Measurements from ENCODE around the gene RPLP2.

RPLP2 gene

GRCh38 chr11:842370-843002 is 32.7 kb downstream of the RPLP2 start, which contains the start of the genes POLR2L and TSPAN4 (continued):
- TF ChIP-seq, protein P1, sequence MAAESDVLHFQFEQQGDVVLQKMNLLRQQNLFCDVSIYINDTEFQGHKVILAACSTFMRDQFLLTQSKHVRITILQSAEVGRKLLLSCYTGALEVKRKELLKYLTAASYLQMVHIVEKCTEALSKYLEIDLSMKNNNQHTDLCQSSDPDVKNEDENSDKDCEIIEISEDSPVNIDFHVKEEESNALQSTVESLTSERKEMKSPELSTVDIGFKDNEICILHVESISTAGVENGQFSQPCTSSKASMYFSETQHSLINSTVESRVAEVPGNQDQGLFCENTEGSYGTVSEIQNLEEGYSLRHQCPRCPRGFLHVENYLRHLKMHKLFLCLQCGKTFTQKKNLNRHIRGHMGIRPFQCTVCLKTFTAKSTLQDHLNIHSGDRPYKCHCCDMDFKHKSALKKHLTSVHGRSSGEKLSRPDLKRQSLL (tag by site-specific recombination; IDR thresholded peaks at IDR 0.05) = peak; percentile 32; the same call in 1 of the 2 replicates
- TF ChIP-seq ZNF529 (tag by site-specific recombination; IDR thresholded peaks at IDR 0.05; ENCODE audit: insufficient replicate concordance) = no peak
- no peak for TF ChIP-seq ZNF202 (tag by site-specific recombination; IDR thresholded peaks at IDR 0.05; ENCODE audit: borderline replicate concordance)
- TF ChIP-seq ZNF621 (tag by site-specific recombination; IDR thresholded peaks at IDR 0.05) = no peak
- peak; percentile 71; the same call in 1 of the 2 replicates for TF ChIP-seq KLF10 (tag by site-specific recombination; IDR thresholded peaks at IDR 0.05)
- peak; percentile 54; the same call in 1 of the 2 replicates for TF ChIP-seq YY2 (tag by site-specific recombination; IDR thresholded peaks at IDR 0.05)
- TF ChIP-seq GLIS1 (tag by site-specific recombination; IDR thresholded peaks at IDR 0.05) = peak; percentile 27; the same call in 1 of the 2 replicates
- no peak for TF ChIP-seq SP7 (tag by site-specific recombination; IDR thresholded peaks at IDR 0.05)
- TF ChIP-seq ZNF449 (tag by site-specific recombination; IDR thresholded peaks at IDR 0.05) = no peak
- TF ChIP-seq, protein P2, sequence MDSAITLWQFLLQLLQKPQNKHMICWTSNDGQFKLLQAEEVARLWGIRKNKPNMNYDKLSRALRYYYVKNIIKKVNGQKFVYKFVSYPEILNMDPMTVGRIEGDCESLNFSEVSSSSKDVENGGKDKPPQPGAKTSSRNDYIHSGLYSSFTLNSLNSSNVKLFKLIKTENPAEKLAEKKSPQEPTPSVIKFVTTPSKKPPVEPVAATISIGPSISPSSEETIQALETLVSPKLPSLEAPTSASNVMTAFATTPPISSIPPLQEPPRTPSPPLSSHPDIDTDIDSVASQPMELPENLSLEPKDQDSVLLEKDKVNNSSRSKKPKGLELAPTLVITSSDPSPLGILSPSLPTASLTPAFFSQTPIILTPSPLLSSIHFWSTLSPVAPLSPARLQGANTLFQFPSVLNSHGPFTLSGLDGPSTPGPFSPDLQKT (IDR thresholded peaks at IDR 0.05; ENCODE audit: borderline replicate concordance, low read depth, low read length) = no peak
- TF ChIP-seq SCRT1 (tag by site-specific recombination; IDR thresholded peaks at IDR 0.05; ENCODE audit: borderline replicate concordance) = peak; percentile 51; the same call in 1 of the 2 replicates
- TF ChIP-seq ZSCAN30 (tag by site-specific recombination; IDR thresholded peaks at IDR 0.05) = peak; percentile 42; the same call in 1 of the 2 replicates
- no peak for TF ChIP-seq ZBTB17 (tag by site-specific recombination; IDR thresholded peaks at IDR 0.05)
- TF ChIP-seq GLIS2 (tag by site-specific recombination; IDR thresholded peaks at IDR 0.05) = no peak
- TF ChIP-seq ZFP37 (tag by site-specific recombination; IDR thresholded peaks at IDR 0.05) = no peak
- TF ChIP-seq ZNF530 (tag by site-specific recombination; IDR thresholded peaks at IDR 0.05; ENCODE audit: low read depth) = no peak
- peak; percentile 34 for TF ChIP-seq ZBTB20 (tag by site-specific recombination; IDR thresholded peaks at IDR 0.05)
- no peak for TF ChIP-seq ZNF624 (tag by site-specific recombination; IDR thresholded peaks at IDR 0.05)
- no peak for TF ChIP-seq ZNF48 (tag by site-specific recombination; IDR thresholded peaks at IDR 0.05)
- no peak for TF ChIP-seq GLI2 (tag by site-specific recombination; IDR thresholded peaks at IDR 0.05; ENCODE audit: borderline replicate concordance, low read depth)
- TF ChIP-seq, protein P3, sequence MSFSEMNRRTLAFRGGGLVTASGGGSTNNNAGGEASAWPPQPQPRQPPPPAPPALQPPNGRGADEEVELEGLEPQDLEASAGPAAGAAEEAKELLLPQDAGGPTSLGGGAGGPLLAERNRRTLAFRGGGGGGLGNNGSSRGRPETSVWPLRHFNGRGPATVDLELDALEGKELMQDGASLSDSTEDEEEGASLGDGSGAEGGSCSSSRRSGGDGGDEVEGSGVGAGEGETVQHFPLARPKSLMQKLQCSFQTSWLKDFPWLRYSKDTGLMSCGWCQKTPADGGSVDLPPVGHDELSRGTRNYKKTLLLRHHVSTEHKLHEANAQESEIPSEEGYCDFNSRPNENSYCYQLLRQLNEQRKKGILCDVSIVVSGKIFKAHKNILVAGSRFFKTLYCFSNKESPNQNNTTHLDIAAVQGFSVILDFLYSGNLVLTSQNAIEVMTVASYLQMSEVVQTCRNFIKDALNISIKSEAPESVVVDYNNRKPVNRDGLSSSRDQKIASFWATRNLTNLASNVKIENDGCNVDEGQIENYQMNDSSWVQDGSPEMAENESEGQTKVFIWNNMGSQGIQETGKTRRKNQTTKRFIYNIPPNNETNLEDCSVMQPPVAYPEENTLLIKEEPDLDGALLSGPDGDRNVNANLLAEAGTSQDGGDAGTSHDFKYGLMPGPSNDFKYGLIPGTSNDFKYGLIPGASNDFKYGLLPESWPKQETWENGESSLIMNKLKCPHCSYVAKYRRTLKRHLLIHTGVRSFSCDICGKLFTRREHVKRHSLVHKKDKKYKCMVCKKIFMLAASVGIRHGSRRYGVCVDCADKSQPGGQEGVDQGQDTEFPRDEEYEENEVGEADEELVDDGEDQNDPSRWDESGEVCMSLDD (tag by site-specific recombination; IDR thresholded peaks at IDR 0.05) = no peak
- TF ChIP-seq ZBTB26 (tag by site-specific recombination; optimal IDR thresholded peaks at IDR 0.05) = peak; percentile 80
- peak; percentile 63; the same call in 1 of the 2 replicates for TF ChIP-seq YY1 (tag by site-specific recombination; IDR thresholded peaks at IDR 0.05)
- no peak for TF ChIP-seq ZNF560 (tag by site-specific recombination; IDR thresholded peaks at IDR 0.05; ENCODE audit: borderline replicate concordance)
- no peak for TF ChIP-seq KLF1 (tag by site-specific recombination; IDR thresholded peaks at IDR 0.05)
- no peak for TF ChIP-seq ZSCAN23 (tag by site-specific recombination; IDR thresholded peaks at IDR 0.05)
- TF ChIP-seq ZNF184 (tag by site-specific recombination; IDR thresholded peaks at IDR 0.05) = no peak
- TF ChIP-seq MEIS1 (CRISPR knock-in tag; IDR thresholded peaks at IDR 0.05; ENCODE audit: borderline replicate concordance) = 0 out of 2 replicates have a peak, but pooled peaks have one; percentile 29
- peak; percentile 77; the same call in 1 of the 2 replicates for TF ChIP-seq SALL2 (tag by site-specific recombination; IDR thresholded peaks at IDR 0.05; ENCODE audit: borderline replicate concordance)
- no peak for TF ChIP-seq SP2 (tag by site-specific recombination; IDR thresholded peaks at IDR 0.05)
- TF ChIP-seq ZNF76 (tag by site-specific recombination; IDR thresholded peaks at IDR 0.05; ENCODE audit: borderline replicate concordance, low read depth) = peak; percentile 73
- TF ChIP-seq ZNF146 (tag by site-specific recombination; IDR thresholded peaks at IDR 0.05) = no peak

Data from HEK293 (cell line).